K562 (cell line): Measurements from ENCODE around the gene NAT8L. TPM values are rescaled to one million over a fixed set of nuclear protein-coding genes. Genes with fewer than 3 reads are reported as not detected.

Experiments used
- ATAC-seq: fragments of 200-7000 bp; cut with Tn5 transposase; 3 replicates; pipeline ENCODE4 v1.9.1; 2020; ENCODE audit warnings: moderate library complexity
- BruUV-seq: library from RNA; stranded (reverse); fragments of 400-500 nt; replicated peaks from 2 replicates; lab custom pipeline; 2021; lab: Mats Ljungman, UMichigan
- CTCF ChIA-PET: fragments of 300-600 bp; formaldehyde crosslinking; extraction: SDS; loops from one replicate; lab custom pipeline; 2021; ENCODE audit warnings: low intra/inter-chr PET ratio; lab: Yijun Ruan, JAX
- POLR2A ChIA-PET: fragments of 300-600, 350-650 bp; sonication (Branson Sonifier 250); formaldehyde crosslinking; extraction: SDS; loops from one replicate; lab custom pipeline; 2021; ENCODE audit warnings: antibody characterized with exemption, inconsistent platforms; lab: Yijun Ruan, JAX
- DNase-seq, 4 experiments: peaks; one replicate each; pipeline versions ENCODE4 v3.0.0 to v3.0.0-alpha.2; 2011 to 2018; ENCODE audit warnings: low spot score in 3 of 4, mixed read lengths in 3 of 4; ENCODE audit errors: extremely low read depth in 1 of 4
- FAIRE-seq: peaks from 2 replicates; lab custom pipeline; 2011; peaks lifted over from hg19 to GRCh38; lab: Jason Lieb, UNC
- H2AFZ ChIP-seq: 2 replicates; pipeline ENCODE4 v1.6.0; 2011; ENCODE audit warnings: low read depth, low read length, control low read depth, inconsistent platforms
- H3K27ac ChIP-seq: fragments of 200-600 bp; 3 replicates; pipeline ENCODE4 v1.8.0; 2011; ENCODE audit warnings: low read depth, mild to moderate bottlenecking, control low read depth, inconsistent platforms, low read length, moderate library complexity, mixed read lengths; ENCODE audit errors: extremely low read depth
- H3K27me3 ChIP-seq, 2 experiments: fragments of 300-600 bp in 1 of 2; 2 replicates in 1 of 2; 3 replicates in 1 of 2; pipeline versions ENCODE4 v1.6.0 to v1.8.0; 2011; ENCODE audit warnings: inconsistent platforms in 2 of 2, low read length in 2 of 2, mild to moderate bottlenecking in 1 of 2, mixed read lengths in 1 of 2, moderate library complexity in 1 of 2; ENCODE audit not compliant: control insufficient read depth in 2 of 2, insufficient read depth in 2 of 2
- H3K36me3 ChIP-seq: fragments of 300-600 bp; 3 replicates; pipeline ENCODE4 v1.8.0; 2011; ENCODE audit warnings: mild to moderate bottlenecking, low read length, inconsistent platforms; ENCODE audit not compliant: control insufficient read depth, insufficient read depth
- H3K4me1 ChIP-seq, 2 experiments: fragments of 200-600 bp in 1 of 2; replicated peaks in 1 of 2; 2 replicates in 1 of 2; 3 replicates in 1 of 2; pipeline versions ENCODE4 v1.5.1 to v1.8.0; 2011; ENCODE audit warnings: inconsistent platforms in 2 of 2, low read length in 2 of 2, mild to moderate bottlenecking in 1 of 2, mixed read lengths in 1 of 2, moderate library complexity in 1 of 2; ENCODE audit not compliant: control insufficient read depth in 2 of 2, insufficient read depth in 2 of 2
- H3K4me2 ChIP-seq: 2 replicates; pipeline ENCODE4 v1.6.1; 2011; ENCODE audit warnings: low read length, control low read depth, inconsistent platforms, mixed read lengths; ENCODE audit not compliant: insufficient read depth
- H3K4me3 ChIP-seq: fragments of 200-600 bp; sonication (generic), shearing (Covaris generic); 2 replicates; pipeline ENCODE4 v1.5.1; 2016; ENCODE audit warnings: control low read depth, inconsistent platforms
- H3K79me2 ChIP-seq: fragments of 200-600 bp; 3 replicates; pipeline ENCODE4 v1.8.0; 2011; ENCODE audit warnings: low read length, inconsistent platforms; ENCODE audit not compliant: control insufficient read depth, insufficient read depth
- H3K9ac ChIP-seq, 2 experiments: 2 replicates each; pipeline versions ENCODE4 v1.6.0 to v1.6.1; 2011; ENCODE audit warnings: low read depth in 2 of 2, low read length in 2 of 2, control low read depth in 1 of 2, inconsistent platforms in 1 of 2, mild to moderate bottlenecking in 1 of 2, mixed read lengths in 1 of 2; ENCODE audit not compliant: insufficient read depth in 1 of 2
- H3K9me1 ChIP-seq: one replicate; pipeline ENCODE4 v1.6.0; 2011; ENCODE audit warnings: inconsistent platforms, mild to moderate bottlenecking, low read length, moderate library complexity; ENCODE audit not compliant: control insufficient read depth, insufficient read depth
- H3K9me3 ChIP-seq: replicated peaks from 2 replicates; pipeline ENCODE4 v1.5.1; 2011; ENCODE audit warnings: low read depth, low read length, inconsistent platforms; ENCODE audit not compliant: control insufficient read depth, insufficient read depth
- H4K20me1 ChIP-seq: replicated peaks from 2 replicates; pipeline ENCODE4 v1.6.1; 2011; ENCODE audit warnings: low read length, inconsistent platforms, mixed read lengths; ENCODE audit not compliant: control insufficient read depth, insufficient read depth
- GABPB2 ChIP-seq: fragments of 250-450 bp; sonication (Bioruptor Pico); conservative IDR thresholded peaks from 2 replicates; pipeline ENCODE4 v1.5.1; 2021; ENCODE audit warnings: mild to moderate bottlenecking
- MAFG ChIP-seq: fragments of 450-650 bp; conservative IDR thresholded peaks from 2 replicates; pipeline ENCODE4 v1.6.1; 2016; ENCODE audit warnings: missing genetic modification characterization, missing compliant biosample characterization
- SIN3A ChIP-seq, 2 experiments: fragments of 150-350 bp in 1 of 2; IDR thresholded peaks; 2 replicates each; pipeline ENCODE4 v1.6.1; 2011 to 2016; ENCODE audit warnings: borderline replicate concordance in 2 of 2, low read depth in 2 of 2, low read length in 2 of 2, mild to moderate bottlenecking in 2 of 2, moderate library complexity in 2 of 2; ENCODE audit not compliant: control insufficient read depth in 1 of 2
- TSC22D4 ChIP-seq: fragments of 450-650 bp; IDR thresholded peaks from 2 replicates; pipeline ENCODE4 v1.6.1; 2016; ENCODE audit warnings: missing genetic modification characterization, missing biosample characterization, control low read depth
- ZBTB11 ChIP-seq, 3 experiments: fragments of 200-800 bp in 1 of 3; fragments of 250-450 bp in 1 of 3; fragments of 450-650 bp in 1 of 3; sonication (Bioruptor Pico) in 1 of 3; sonication (Bioruptor generic) in 1 of 3; formaldehyde crosslinking in 1 of 3; IDR thresholded peaks; 2 replicates each; pipeline versions ENCODE4 v1.6.1 to v1.8.0; 2016 to 2022; ENCODE audit warnings: mild to moderate bottlenecking in 2 of 3, missing genetic modification characterization in 2 of 3, missing compliant biosample characterization in 1 of 3, moderate library complexity in 1 of 3
- ZNF316 ChIP-seq: fragments of 450-650 bp; IDR thresholded peaks from 2 replicates; pipeline ENCODE4 v1.6.1; 2016
- WGBS: fragments of 100-300 bp; shearing (Covaris generic); methylation state at CpG from one replicate; pipeline ENCODE4 v1.1.6; 2016; ENCODE audit warnings: low coverage, mixed read lengths; ENCODE audit not compliant: insufficient coverage; ENCODE audit errors: missing lambda C conversion rate; 5-methylcytosine and 5-hydroxymethylcytosine counted together
- in situ Hi-C: fragments of 300-500 bp; cut with MboI; formaldehyde crosslinking; loops from 4 replicates; pipeline ENCODE4 v1.15.0; 2018; ENCODE audit warnings: inconsistent platforms, mixed read lengths
- intact Hi-C: fragments of 100-400 bp; cut with micrococcal nuclease; formaldehyde crosslinking; loops from 2 replicates; pipeline ENCODE4 v1.14.2; 2022
- polyA plus RNA-seq, 8 experiments: library from polyadenylated mRNA; depleted of rRNA in 4 of 8; stranded (reverse) in 5 of 8; unstranded in 3 of 8; fragments of >200 nt; fragmentation: Nextera tagmentation in 2 of 8; fragmentation: Illumina TruSeq in 1 of 8; extraction: Ambion mirVana in 2 of 8; extraction: Trizol in 1 of 8; gene quantifications; 2 replicates each; pipeline versions ENCODE4 v1.2.1 to v1.2.3, GENCODE V29; 2011 to 2014; ENCODE audit warnings: inconsistent platforms in 1 of 8, missing spikeins in 1 of 8
- total RNA-seq, 7 experiments: library from RNA; depleted of rRNA in 6 of 7; stranded (reverse); fragments of >200 nt in 6 of 7; fragmentation: Illumina TruSeq in 2 of 7; extraction: Trizol in 2 of 7; gene quantifications; 2 replicates each; pipeline versions ENCODE4 v1.2.1 to v1.2.3, GENCODE V29; 2011 to 2021; ENCODE audit warnings: low replicate concordance in 1 of 7
- TF ChIP-seq, protein P1 (sequence below): fragments of 250-450 bp; sonication (Bioruptor Pico); IDR thresholded peaks from 2 replicates; pipeline ENCODE4 v1.5.0; 2020; ENCODE audit warnings: mild to moderate bottlenecking
- TF ChIP-seq, protein P2 (sequence below): fragments of 450-650 bp; IDR thresholded peaks from 2 replicates; pipeline ENCODE4 v1.6.1; 2017; ENCODE audit warnings: antibody characterized with exemption
- TF ChIP-seq, protein P3 (sequence below): fragments of 450-650 bp; IDR thresholded peaks from 2 replicates; pipeline ENCODE4 v1.6.1; 2018; ENCODE audit not compliant: partially characterized antibody

Gene NAT8L
- total and polyA plus RNA-seq, 9 of the 15 experiments (the other 6 are each of a cell fraction or from before 2014, with no cell fraction given), result 0.06 to 11.0 (median 1.5) TPM

- H3K27ac ChIP-seq, result no peak overlapping the region
- in situ Hi-C loops, result no loop called here
- intact Hi-C loops, result no loop called here
- no peaks in the 10 kb centered on the region for H3K36me3 ChIP-seq
- H3K4me2 ChIP-seq, result no peak overlapping the region
- no TSS peak for BruUV-seq
- ChIA-PET CTCF (no interaction called here), POLR2A (interaction anchor here (0.7 kb wide), 1 partner anchor 10 kb away, joined by 3 read pairs; no protein-coding TSS in a partner anchor)
- no peak overlapping the region for H3K9ac ChIP-seq
- no peaks in the 10 kb centered on the region for H3K79me2 ChIP-seq
- ATAC-seq (no peak), FAIRE-seq (no peak), DNase-seq (no peak)
- H2AFZ ChIP-seq, result no peak overlapping the region
- peaks cover 2 to 7% of the 10 kb centered on the region in 2 experiments for H3K27me3 ChIP-seq
- H3K9me3 ChIP-seq, result no peaks in the 10 kb centered on the region
- 1% methylated on average over 6 of the region's 6 CpGs for WGBS
- no peaks in the 10 kb centered on the region for H3K9me1 ChIP-seq
- no peaks in the 10 kb centered on the region for H3K4me1 ChIP-seq
- no peaks in the 10 kb centered on the region for H4K20me1 ChIP-seq
- no peak overlapping the region for H3K4me3 ChIP-seq
- TF ChIP-seq, protein P1, sequence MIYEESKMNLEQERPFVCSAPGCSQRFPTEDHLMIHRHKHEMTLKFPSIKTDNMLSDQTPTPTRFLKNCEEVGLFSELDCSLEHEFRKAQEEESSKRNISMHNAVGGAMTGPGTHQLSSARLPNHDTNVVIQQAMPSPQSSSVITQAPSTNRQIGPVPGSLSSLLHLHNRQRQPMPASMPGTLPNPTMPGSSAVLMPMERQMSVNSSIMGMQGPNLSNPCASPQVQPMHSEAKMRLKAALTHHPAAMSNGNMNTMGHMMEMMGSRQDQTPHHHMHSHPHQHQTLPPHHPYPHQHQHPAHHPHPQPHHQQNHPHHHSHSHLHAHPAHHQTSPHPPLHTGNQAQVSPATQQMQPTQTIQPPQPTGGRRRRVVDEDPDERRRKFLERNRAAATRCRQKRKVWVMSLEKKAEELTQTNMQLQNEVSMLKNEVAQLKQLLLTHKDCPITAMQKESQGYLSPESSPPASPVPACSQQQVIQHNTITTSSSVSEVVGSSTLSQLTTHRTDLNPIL (CRISPR knock-in tag), result no peak
- TF ChIP-seq, protein P2, sequence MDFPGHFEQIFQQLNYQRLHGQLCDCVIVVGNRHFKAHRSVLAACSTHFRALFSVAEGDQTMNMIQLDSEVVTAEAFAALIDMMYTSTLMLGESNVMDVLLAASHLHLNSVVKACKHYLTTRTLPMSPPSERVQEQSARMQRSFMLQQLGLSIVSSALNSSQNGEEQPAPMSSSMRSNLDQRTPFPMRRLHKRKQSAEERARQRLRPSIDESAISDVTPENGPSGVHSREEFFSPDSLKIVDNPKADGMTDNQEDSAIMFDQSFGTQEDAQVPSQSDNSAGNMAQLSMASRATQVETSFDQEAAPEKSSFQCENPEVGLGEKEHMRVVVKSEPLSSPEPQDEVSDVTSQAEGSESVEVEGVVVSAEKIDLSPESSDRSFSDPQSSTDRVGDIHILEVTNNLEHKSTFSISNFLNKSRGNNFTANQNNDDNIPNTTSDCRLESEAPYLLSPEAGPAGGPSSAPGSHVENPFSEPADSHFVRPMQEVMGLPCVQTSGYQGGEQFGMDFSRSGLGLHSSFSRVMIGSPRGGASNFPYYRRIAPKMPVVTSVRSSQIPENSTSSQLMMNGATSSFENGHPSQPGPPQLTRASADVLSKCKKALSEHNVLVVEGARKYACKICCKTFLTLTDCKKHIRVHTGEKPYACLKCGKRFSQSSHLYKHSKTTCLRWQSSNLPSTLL, result no peak
- TF ChIP-seq, protein P3, sequence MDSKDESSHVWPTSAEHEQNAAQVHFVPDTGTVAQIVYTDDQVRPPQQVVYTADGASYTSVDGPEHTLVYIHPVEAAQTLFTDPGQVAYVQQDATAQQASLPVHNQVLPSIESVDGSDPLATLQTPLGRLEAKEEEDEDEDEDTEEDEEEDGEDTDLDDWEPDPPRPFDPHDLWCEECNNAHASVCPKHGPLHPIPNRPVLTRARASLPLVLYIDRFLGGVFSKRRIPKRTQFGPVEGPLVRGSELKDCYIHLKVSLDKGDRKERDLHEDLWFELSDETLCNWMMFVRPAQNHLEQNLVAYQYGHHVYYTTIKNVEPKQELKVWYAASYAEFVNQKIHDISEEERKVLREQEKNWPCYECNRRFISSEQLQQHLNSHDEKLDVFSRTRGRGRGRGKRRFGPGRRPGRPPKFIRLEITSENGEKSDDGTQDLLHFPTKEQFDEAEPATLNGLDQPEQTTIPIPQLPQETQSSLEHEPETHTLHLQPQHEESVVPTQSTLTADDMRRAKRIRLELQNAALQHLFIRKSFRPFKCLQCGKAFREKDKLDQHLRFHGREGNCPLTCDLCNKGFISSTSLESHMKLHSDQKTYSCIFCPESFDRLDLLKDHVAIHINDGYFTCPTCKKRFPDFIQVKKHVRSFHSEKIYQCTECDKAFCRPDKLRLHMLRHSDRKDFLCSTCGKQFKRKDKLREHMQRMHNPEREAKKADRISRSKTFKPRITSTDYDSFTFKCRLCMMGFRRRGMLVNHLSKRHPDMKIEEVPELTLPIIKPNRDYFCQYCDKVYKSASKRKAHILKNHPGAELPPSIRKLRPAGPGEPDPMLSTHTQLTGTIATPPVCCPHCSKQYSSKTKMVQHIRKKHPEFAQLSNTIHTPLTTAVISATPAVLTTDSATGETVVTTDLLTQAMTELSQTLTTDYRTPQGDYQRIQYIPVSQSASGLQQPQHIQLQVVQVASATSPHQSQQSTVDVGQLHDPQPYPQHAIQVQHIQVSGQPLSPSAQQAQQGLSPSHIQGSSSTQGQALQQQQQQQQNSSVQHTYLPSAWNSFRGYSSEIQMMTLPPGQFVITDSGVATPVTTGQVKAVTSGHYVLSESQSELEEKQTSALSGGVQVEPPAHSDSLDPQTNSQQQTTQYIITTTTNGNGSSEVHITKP, result no peak
- no peak for TF ChIP-seq ZBTB11 (CRISPR knock-in tag; IDR thresholded peaks at IDR 0.05)
- no peak for TF ChIP-seq SIN3A (IDR thresholded peaks at IDR 0.05; ENCODE audit: borderline replicate concordance in 2 of 2, control insufficient read depth in 1 of 2, low read depth in 2 of 2, low read length in 2 of 2)
- peak; percentile 69 for TF ChIP-seq MAFG (tag)
- TF ChIP-seq TSC22D4 (tag), result no peak
- TF ChIP-seq GABPB2 (CRISPR knock-in tag), result no peak
- TF ChIP-seq ZNF316, result peak; percentile 91
Observed at GRCh38 chr4:2116687-2117400, 57.7 kb downstream of the NAT8L start.
